Measurements from ENCODE around the gene PEA15. TPM values are rescaled to one million over a fixed set of nuclear protein-coding genes. Genes with fewer than 3 reads are reported as not detected.

PEA15 gene
- total RNA-seq, 2 experiments from 2014 or later: 38.2 to 39.3 TPM

GRCh38 chr1:160168016-160168415 lies 37.2 kb upstream of the PEA15 start:
- CTCF ChIA-PET: interaction anchor here (0.7 to 1.2 kb wide), 2 partner anchors 123 to 128 kb away, joined by 3 read pairs; no protein-coding TSS in a partner anchor
- DNase-seq: no peak
- peaks cover 8% of the 10 kb centered on the region for H3K4me1 Mint-ChIP-seq
- no peak overlapping the region for H3K27ac Mint-ChIP-seq
- no peaks in the 10 kb centered on the region for H3K36me3 Mint-ChIP-seq (ENCODE audit: low read depth)
- POLR2A ChIA-PET: no interaction called here
- H3K27me3 Mint-ChIP-seq: peaks cover 59% of the 10 kb centered on the region
- H3K9me3 Mint-ChIP-seq: no peaks in the 10 kb centered on the region
- H3K4me3 Mint-ChIP-seq: no peak overlapping the region

GRCh38 chr1:160168609-160169369 lies 36.4 kb upstream of the PEA15 start:
- Mint-ChIP-seq H3K36me3 (ENCODE audit: low read depth) (no peaks in the 10 kb centered on the region), H3K9me3 (no peaks in the 10 kb centered on the region), H3K4me1 (peaks cover 12% of the 10 kb centered on the region), H3K4me3 (no peak overlapping the region), H3K27me3 (peaks cover 60% of the 10 kb centered on the region), H3K27ac (no peak overlapping the region)
- ChIA-PET POLR2A (no interaction called here), CTCF (interaction anchor here (1.2 to 1.4 kb wide), 2 partner anchors 122 kb away, joined by 3 read pairs; no protein-coding TSS in a partner anchor)
- DNase-seq: no peak

- CTCF ChIA-PET: interaction anchor here (0.7 to 1.4 kb wide), 2 partner anchors 121 to 852 kb away, joined by 3 to 4 read pairs; no protein-coding TSS in a partner anchor
- POLR2A ChIA-PET: interaction anchor here (0.7 kb wide), 1 partner anchor 36 kb away, joined by 3 read pairs; no protein-coding TSS in a partner anchor
- no peaks in the 10 kb centered on the region for H3K9me3 Mint-ChIP-seq
- H3K27me3 Mint-ChIP-seq: peaks cover 56% of the 10 kb centered on the region
- DNase-seq: no peak
- peaks cover 12% of the 10 kb centered on the region for H3K4me1 Mint-ChIP-seq
- no peak overlapping the region for H3K27ac Mint-ChIP-seq
- H3K4me3 Mint-ChIP-seq: no peak overlapping the region
- H3K36me3 Mint-ChIP-seq (ENCODE audit: low read depth): no peaks in the 10 kb centered on the region
These were observed 35.4 kb upstream of the PEA15 start for GRCh38 chr1:160169553-160170399.

- Mint-ChIP-seq H3K27me3 (peaks cover 51% of the 10 kb centered on the region), H3K36me3 (ENCODE audit: low read depth) (no peaks in the 10 kb centered on the region), H3K27ac (no peak overlapping the region), H3K9me3 (no peaks in the 10 kb centered on the region), H3K4me3 (no peak overlapping the region), H3K4me1 (peaks cover 12% of the 10 kb centered on the region)
- POLR2A ChIA-PET: no interaction called here
- CTCF ChIA-PET: no interaction called here
- no peak for DNase-seq
These were observed 33.8 kb upstream of the PEA15 start for GRCh38 chr1:160171354-160171753.

- POLR2A ChIA-PET: no interaction called here
- H3K36me3 Mint-ChIP-seq (ENCODE audit: low read depth): no peaks in the 10 kb centered on the region
- H3K27ac Mint-ChIP-seq: no peak overlapping the region
- H3K4me1 Mint-ChIP-seq: peaks cover 12% of the 10 kb centered on the region
- DNase-seq: no peak
- H3K4me3 Mint-ChIP-seq: no peak overlapping the region
- H3K27me3 Mint-ChIP-seq: peaks cover 46% of the 10 kb centered on the region
- CTCF ChIA-PET: no interaction called here
- H3K9me3 Mint-ChIP-seq: no peaks in the 10 kb centered on the region
These were observed 33.2 kb upstream of the PEA15 start for GRCh38 chr1:160171980-160172379.

GRCh38 chr1:160177231-160177630 lies 28.0 kb upstream of the PEA15 start:
- H3K4me1 Mint-ChIP-seq: peaks cover 4% of the 10 kb centered on the region
- H3K4me3 Mint-ChIP-seq: no peak overlapping the region
- H3K27ac Mint-ChIP-seq: no peak overlapping the region
- peaks cover 39% of the 10 kb centered on the region for H3K27me3 Mint-ChIP-seq
- CTCF ChIA-PET: no interaction called here
- DNase-seq: no peak
- H3K9me3 Mint-ChIP-seq: no peaks in the 10 kb centered on the region
- POLR2A ChIA-PET: no interaction called here
- H3K36me3 Mint-ChIP-seq (ENCODE audit: low read depth): no peaks in the 10 kb centered on the region

GRCh38 chr1:160177667-160178066 lies 27.5 kb upstream of the PEA15 start:
- Mint-ChIP-seq H3K27ac (no peak overlapping the region), H3K27me3 (peaks cover 35% of the 10 kb centered on the region), H3K4me3 (no peak overlapping the region), H3K9me3 (no peaks in the 10 kb centered on the region), H3K4me1 (peaks cover 4% of the 10 kb centered on the region), H3K36me3 (ENCODE audit: low read depth) (no peaks in the 10 kb centered on the region)
- POLR2A ChIA-PET: no interaction called here
- CTCF ChIA-PET: no interaction called here
- DNase-seq: no peak

GRCh38 chr1:160178731-160179130 lies 26.5 kb upstream of the PEA15 start:
- no peak overlapping the region for H3K4me3 Mint-ChIP-seq
- peaks cover under 1% of the 10 kb centered on the region for H3K4me1 Mint-ChIP-seq
- no peaks in the 10 kb centered on the region for H3K36me3 Mint-ChIP-seq (ENCODE audit: low read depth)
- H3K9me3 Mint-ChIP-seq: no peaks in the 10 kb centered on the region
- ChIA-PET CTCF (interaction anchor here (0.6 kb wide), 1 partner anchor 132 kb away, joined by 3 read pairs; no protein-coding TSS in a partner anchor), POLR2A (no interaction called here)
- H3K27me3 Mint-ChIP-seq: peaks cover 30% of the 10 kb centered on the region
- H3K27ac Mint-ChIP-seq: no peak overlapping the region
- DNase-seq: no peak

- no peaks in the 10 kb centered on the region for H3K4me1 Mint-ChIP-seq
- no peaks in the 10 kb centered on the region for H3K36me3 Mint-ChIP-seq (ENCODE audit: low read depth)
- H3K27me3 Mint-ChIP-seq: peaks cover 29% of the 10 kb centered on the region
- POLR2A ChIA-PET: no interaction called here
- H3K4me3 Mint-ChIP-seq: no peak overlapping the region
- H3K27ac Mint-ChIP-seq: no peak overlapping the region
- CTCF ChIA-PET: no interaction called here
- no peak for DNase-seq
- H3K9me3 Mint-ChIP-seq: no peaks in the 10 kb centered on the region
These were observed 25.8 kb upstream of the PEA15 start for GRCh38 chr1:160179336-160179735.

- ChIA-PET CTCF (no interaction called here), POLR2A (no interaction called here)
- H3K36me3 Mint-ChIP-seq (ENCODE audit: low read depth): no peaks in the 10 kb centered on the region
- no peaks in the 10 kb centered on the region for H3K4me1 Mint-ChIP-seq
- H3K4me3 Mint-ChIP-seq: no peak overlapping the region
- peaks cover 12% of the 10 kb centered on the region for H3K27me3 Mint-ChIP-seq
- no peak for DNase-seq
- H3K27ac Mint-ChIP-seq: no peak overlapping the region
- H3K9me3 Mint-ChIP-seq: no peaks in the 10 kb centered on the region
These were observed 18.9 kb upstream of the PEA15 start for GRCh38 chr1:160186246-160186645.

- Mint-ChIP-seq H3K36me3 (ENCODE audit: low read depth) (no peaks in the 10 kb centered on the region), H3K4me3 (no peak overlapping the region), H3K9me3 (no peaks in the 10 kb centered on the region), H3K4me1 (no peaks in the 10 kb centered on the region), H3K27me3 (peaks cover 10% of the 10 kb centered on the region), H3K27ac (no peak overlapping the region)
- ChIA-PET POLR2A (no interaction called here), CTCF (no interaction called here)
- DNase-seq: no peak
These were observed 18.5 kb upstream of the PEA15 start for GRCh38 chr1:160186729-160187128.

GRCh38 chr1:160187407-160187806 lies 17.8 kb upstream of the PEA15 start:
- no peak overlapping the region for H3K4me3 Mint-ChIP-seq
- ChIA-PET CTCF (interaction anchor here (2.0 kb wide), 1 partner anchor 65 kb away, joined by 5 read pairs; no protein-coding TSS in a partner anchor), POLR2A (no interaction called here)
- H3K4me1 Mint-ChIP-seq: no peaks in the 10 kb centered on the region
- no peak overlapping the region for H3K27ac Mint-ChIP-seq
- no peaks in the 10 kb centered on the region for H3K9me3 Mint-ChIP-seq
- H3K36me3 Mint-ChIP-seq (ENCODE audit: low read depth): no peaks in the 10 kb centered on the region
- peaks cover 6% of the 10 kb centered on the region for H3K27me3 Mint-ChIP-seq
- DNase-seq: no peak

GRCh38 chr1:160188341-160188740 lies 16.8 kb upstream of the PEA15 start:
- POLR2A ChIA-PET: no interaction called here
- H3K27me3 Mint-ChIP-seq: peaks cover 6% of the 10 kb centered on the region
- no peak overlapping the region for H3K4me3 Mint-ChIP-seq
- H3K36me3 Mint-ChIP-seq (ENCODE audit: low read depth): no peaks in the 10 kb centered on the region
- H3K9me3 Mint-ChIP-seq: no peaks in the 10 kb centered on the region
- H3K27ac Mint-ChIP-seq: no peak overlapping the region
- CTCF ChIA-PET: interaction anchor here (2.0 to 5.5 kb wide), 2 partner anchors 64 to 102 kb away, joined by 5 to 68 read pairs; no protein-coding TSS in a partner anchor
- no peaks in the 10 kb centered on the region for H3K4me1 Mint-ChIP-seq
- no peak for DNase-seq

Measured in activated CD4-positive, alpha-beta memory T cell treated with anti-CD3 and anti-CD28 coated beads, Interleukin-2, amount 10 ng/mL, durations not matched to agents 7 days and 5 days (primary cell).